Colonic mucosa (tissue), 4 donors: Measurements from ENCODE around the gene E2F7. TPM values are rescaled to one million over a fixed set of nuclear protein-coding genes. Genes with fewer than 3 reads are reported as not detected.

Experiments
- DNase-seq: peaks from one replicate; pipeline ENCODE4 v3.0.0-alpha.2; 2020
- H3K27ac ChIP-seq: fragments of 200-600 bp; one replicate; pipeline ENCODE4 v1.8.0; 2021
- H3K27me3 ChIP-seq: fragments of 200-600 bp; one replicate; pipeline ENCODE4 v1.8.0; 2021
- H3K36me3 ChIP-seq: fragments of 200-600 bp; one replicate; pipeline ENCODE4 v1.8.0; 2021
- H3K4me1 ChIP-seq: fragments of 200-600 bp; one replicate; pipeline ENCODE4 v1.8.0; 2021; ENCODE audit warnings: mild to moderate bottlenecking
- H3K4me3 ChIP-seq: fragments of 200-600 bp; one replicate; pipeline ENCODE4 v1.8.0; 2021
- H3K9ac ChIP-seq, 2 donors: one replicate each; pipeline ENCODE4 v1.7.0; 2013; ENCODE audit warnings: control low read depth in 2 of 2, low read depth in 2 of 2, low read length in 2 of 2
- H3K9me3 ChIP-seq: fragments of 200-600 bp; one replicate; pipeline ENCODE4 v1.8.0; 2021
- intact Hi-C: fragments of 100-400 bp; cut with DNase I; formaldehyde crosslinking; loops from one replicate; pipeline ENCODE4 v1.14.1; 2022
- total RNA-seq, 2 donors: library from RNA; stranded (reverse); fragmentation: NEBNext Ultra II Directional in 1 of 2; extraction: Animal tissue kit (Norgen Biotek cat#: 25700) in 1 of 2; gene quantifications; one replicate each; pipeline ENCODE4 v1.2.1, GENCODE V29; 2021
- TF ChIP-seq, protein P1 (sequence below): fragments of 200-600 bp; IDR thresholded peaks from one replicate; pipeline ENCODE4 v1.8.0; 2022; ENCODE audit warnings: antibody characterized with exemption, mild to moderate bottlenecking
- donor health status: healthy.
- donor health status: DM: no; HTN: no; CAD: no.
- donor health status: DM: no; HTN: no; CAD: no.

The E2F7 gene
- total RNA-seq, 2 donors from 2014 or later: 2.4 to 9.1 TPM

DNA sequence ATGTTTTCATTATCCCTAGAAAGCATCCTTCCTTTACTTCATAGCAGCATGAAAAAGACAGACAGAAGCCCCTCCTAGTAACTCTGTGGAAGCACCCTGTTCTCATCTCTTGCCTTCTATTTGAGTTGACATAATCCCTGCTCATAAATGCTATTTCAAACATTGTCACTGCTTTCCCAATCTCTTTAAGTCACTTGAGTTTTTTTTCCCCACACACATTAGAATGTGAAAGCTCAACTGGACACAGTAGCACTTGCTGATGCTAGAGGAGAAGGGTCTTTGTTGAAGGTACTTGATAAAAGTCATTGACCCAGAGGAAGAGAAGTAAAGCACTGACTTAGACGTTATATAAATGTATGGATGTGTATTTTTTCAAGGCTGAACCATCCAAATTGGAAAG, 3.0 kb downstream of the E2F7 start:
- no peaks in the 10 kb centered on the region for H3K4me1 ChIP-seq
- no peak overlapping the region for H3K4me3 ChIP-seq
- intact Hi-C loops: loop anchor here (10.0 kb wide), 1 partner anchor 262 kb away; no protein-coding TSS in a partner anchor
- H3K9me3 ChIP-seq: no peaks in the 10 kb centered on the region
- H3K36me3 ChIP-seq: no peaks in the 10 kb centered on the region
- TF ChIP-seq, protein P1, sequence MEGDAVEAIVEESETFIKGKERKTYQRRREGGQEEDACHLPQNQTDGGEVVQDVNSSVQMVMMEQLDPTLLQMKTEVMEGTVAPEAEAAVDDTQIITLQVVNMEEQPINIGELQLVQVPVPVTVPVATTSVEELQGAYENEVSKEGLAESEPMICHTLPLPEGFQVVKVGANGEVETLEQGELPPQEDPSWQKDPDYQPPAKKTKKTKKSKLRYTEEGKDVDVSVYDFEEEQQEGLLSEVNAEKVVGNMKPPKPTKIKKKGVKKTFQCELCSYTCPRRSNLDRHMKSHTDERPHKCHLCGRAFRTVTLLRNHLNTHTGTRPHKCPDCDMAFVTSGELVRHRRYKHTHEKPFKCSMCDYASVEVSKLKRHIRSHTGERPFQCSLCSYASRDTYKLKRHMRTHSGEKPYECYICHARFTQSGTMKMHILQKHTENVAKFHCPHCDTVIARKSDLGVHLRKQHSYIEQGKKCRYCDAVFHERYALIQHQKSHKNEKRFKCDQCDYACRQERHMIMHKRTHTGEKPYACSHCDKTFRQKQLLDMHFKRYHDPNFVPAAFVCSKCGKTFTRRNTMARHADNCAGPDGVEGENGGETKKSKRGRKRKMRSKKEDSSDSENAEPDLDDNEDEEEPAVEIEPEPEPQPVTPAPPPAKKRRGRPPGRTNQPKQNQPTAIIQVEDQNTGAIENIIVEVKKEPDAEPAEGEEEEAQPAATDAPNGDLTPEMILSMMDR: no peak
- no peak overlapping the region for H3K9ac ChIP-seq
- no peak for DNase-seq
- H3K27me3 ChIP-seq: no peaks in the 10 kb centered on the region
- H3K27ac ChIP-seq: no peak overlapping the region

DNA sequence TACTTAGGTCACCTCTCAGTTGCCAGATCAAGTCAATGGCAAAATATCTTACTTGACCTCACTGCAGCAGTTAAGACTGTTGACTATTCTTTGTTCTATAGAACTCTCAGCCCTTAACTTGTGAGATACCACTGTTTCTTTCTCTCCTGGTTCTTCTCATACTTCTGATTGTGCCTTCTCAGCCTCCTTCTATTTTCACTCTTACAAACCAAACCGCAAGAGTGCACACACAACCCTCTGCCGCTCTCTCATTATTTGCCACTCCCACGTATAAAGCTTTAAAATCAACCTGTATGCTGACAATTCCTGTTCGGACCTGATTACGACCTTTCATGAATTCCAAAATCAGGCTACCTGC, 4.5 kb downstream of the E2F7 start:
- H3K27me3 ChIP-seq: no peaks in the 10 kb centered on the region
- TF ChIP-seq, protein P1: no peak
- DNase-seq: no peak
- no peaks in the 10 kb centered on the region for H3K9me3 ChIP-seq
- no peak overlapping the region for H3K9ac ChIP-seq
- intact Hi-C loops: loop anchor here (10.0 kb wide), 1 partner anchor 264 kb away; no protein-coding TSS in a partner anchor
- no peak overlapping the region for H3K4me3 ChIP-seq
- no peaks in the 10 kb centered on the region for H3K4me1 ChIP-seq
- H3K27ac ChIP-seq: no peak overlapping the region
- no peaks in the 10 kb centered on the region for H3K36me3 ChIP-seq

DNA sequence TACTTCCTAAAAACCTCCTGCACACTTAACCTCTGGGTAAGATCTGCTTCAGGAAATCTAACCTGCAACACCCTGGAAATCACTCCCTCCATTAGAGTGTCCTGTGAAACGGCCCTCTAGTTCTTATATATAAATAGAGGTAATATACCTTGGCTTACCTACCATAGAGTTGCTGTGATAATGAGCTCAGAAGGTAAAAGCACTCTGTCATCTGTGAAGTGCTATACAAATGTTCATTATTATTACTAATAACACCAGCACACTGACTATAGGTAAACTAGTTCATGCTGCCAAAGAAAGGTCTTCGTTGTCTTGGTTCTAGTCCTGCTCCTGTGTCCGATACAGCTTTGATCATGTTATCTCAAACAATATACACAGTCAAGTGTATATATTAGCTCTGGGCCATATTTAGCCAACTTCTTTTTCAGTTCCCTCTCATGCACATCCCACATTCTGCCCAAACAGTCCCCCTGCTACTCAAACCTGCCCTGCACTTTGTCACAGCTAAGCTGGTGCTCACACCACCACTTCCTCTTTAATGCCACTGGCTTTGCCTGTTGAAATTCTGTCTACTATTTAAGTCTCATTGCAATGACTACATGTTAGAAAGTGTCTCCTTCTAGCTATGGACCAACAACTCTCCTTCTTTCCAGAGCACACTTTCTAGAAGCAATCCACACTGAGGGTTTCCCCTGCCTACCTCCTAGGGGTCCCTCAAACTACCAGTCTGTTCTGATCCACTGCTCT, 5.1 kb downstream of the E2F7 start:
- intact Hi-C loops: loop anchor here (10.0 kb wide), 1 partner anchor 264 kb away; no protein-coding TSS in a partner anchor
- no peaks in the 10 kb centered on the region for H3K27me3 ChIP-seq
- H3K9ac ChIP-seq: no peak overlapping the region
- H3K27ac ChIP-seq: no peak overlapping the region
- no peaks in the 10 kb centered on the region for H3K4me1 ChIP-seq
- H3K36me3 ChIP-seq: no peaks in the 10 kb centered on the region
- H3K4me3 ChIP-seq: no peak overlapping the region
- no peak for DNase-seq
- TF ChIP-seq, protein P1: no peak
- no peaks in the 10 kb centered on the region for H3K9me3 ChIP-seq

DNA sequence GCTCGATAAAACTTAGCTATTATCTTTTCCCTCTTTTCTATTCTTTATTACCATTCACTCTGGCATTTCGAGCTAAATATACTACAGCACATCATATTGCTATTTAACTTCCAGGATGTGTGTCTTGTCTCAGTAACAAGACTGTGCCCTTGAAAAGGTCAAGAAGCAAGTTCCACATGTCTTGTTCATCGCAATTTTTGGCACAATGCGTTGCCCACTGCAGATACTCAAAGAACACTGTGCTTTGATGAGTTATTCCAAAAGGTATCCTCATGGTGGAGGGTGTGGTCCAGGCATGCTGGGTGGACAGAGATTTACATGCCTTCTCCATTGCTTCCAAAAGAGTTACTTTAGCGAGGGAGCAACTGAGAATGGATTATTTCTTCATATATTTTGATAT, 6.6 kb downstream of the E2F7 start:
- H3K36me3 ChIP-seq: no peaks in the 10 kb centered on the region
- no peak overlapping the region for H3K27ac ChIP-seq
- TF ChIP-seq, protein P1: no peak
- H3K4me3 ChIP-seq: no peak overlapping the region
- no peak for DNase-seq
- intact Hi-C loops: no loop called here
- no peaks in the 10 kb centered on the region for H3K27me3 ChIP-seq
- no peaks in the 10 kb centered on the region for H3K9me3 ChIP-seq
- no peaks in the 10 kb centered on the region for H3K4me1 ChIP-seq
- no peak overlapping the region for H3K9ac ChIP-seq

DNA sequence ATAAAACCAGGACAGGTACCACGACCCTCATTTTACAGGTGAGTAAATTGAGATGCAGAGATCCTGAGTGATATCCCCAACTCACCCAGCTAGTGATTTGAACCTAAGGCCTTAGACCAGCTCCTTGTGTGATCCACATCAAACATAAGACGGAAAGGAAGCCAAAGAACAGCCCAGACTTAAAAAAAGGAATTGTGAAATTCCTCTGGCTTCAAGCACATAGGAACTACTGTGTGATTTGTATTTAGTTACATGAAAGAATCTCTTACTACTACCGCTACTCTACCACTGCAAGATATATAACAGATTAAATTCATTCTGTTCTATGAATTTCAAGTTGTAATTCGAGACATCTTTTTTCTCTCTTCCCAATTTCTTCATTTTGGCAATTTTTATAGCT, 10.5 kb downstream of the E2F7 start:
- DNase-seq: no peak
- no peaks in the 10 kb centered on the region for H3K36me3 ChIP-seq
- no peak overlapping the region for H3K27ac ChIP-seq
- TF ChIP-seq, protein P1: no peak
- H3K27me3 ChIP-seq: no peaks in the 10 kb centered on the region
- intact Hi-C loops: no loop called here
- H3K9ac ChIP-seq: no peak overlapping the region
- no peak overlapping the region for H3K4me3 ChIP-seq
- no peaks in the 10 kb centered on the region for H3K9me3 ChIP-seq
- no peaks in the 10 kb centered on the region for H3K4me1 ChIP-seq
